Measurements from ENCODE around the gene LRRK2.

Gene LRRK2

GRCh38 chr12:40183715-40184114, 41.1 kb upstream of the LRRK2 start:
- Histone ChIP-seq H3K36me3 (ENCODE audit: control insufficient read depth, insufficient read depth, low read length) (no peaks in the 10 kb centered on the region), H3K27me3 (replicated peaks; ENCODE audit: control insufficient read depth, insufficient read depth, low read length) (no peaks in the 10 kb centered on the region), H3K4me3 (replicated peaks; ENCODE audit: low read depth, low read length) (no peak overlapping the region)
- TF ChIP-seq, protein P1, sequence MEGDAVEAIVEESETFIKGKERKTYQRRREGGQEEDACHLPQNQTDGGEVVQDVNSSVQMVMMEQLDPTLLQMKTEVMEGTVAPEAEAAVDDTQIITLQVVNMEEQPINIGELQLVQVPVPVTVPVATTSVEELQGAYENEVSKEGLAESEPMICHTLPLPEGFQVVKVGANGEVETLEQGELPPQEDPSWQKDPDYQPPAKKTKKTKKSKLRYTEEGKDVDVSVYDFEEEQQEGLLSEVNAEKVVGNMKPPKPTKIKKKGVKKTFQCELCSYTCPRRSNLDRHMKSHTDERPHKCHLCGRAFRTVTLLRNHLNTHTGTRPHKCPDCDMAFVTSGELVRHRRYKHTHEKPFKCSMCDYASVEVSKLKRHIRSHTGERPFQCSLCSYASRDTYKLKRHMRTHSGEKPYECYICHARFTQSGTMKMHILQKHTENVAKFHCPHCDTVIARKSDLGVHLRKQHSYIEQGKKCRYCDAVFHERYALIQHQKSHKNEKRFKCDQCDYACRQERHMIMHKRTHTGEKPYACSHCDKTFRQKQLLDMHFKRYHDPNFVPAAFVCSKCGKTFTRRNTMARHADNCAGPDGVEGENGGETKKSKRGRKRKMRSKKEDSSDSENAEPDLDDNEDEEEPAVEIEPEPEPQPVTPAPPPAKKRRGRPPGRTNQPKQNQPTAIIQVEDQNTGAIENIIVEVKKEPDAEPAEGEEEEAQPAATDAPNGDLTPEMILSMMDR (IDR thresholded peaks at IDR 0.05; ENCODE audit: insufficient read depth, low read length, poor library complexity, severe bottlenecking) = no peak
- no peak for DNase-seq (ENCODE audit: extremely low read depth, insufficient read length)

DNA sequence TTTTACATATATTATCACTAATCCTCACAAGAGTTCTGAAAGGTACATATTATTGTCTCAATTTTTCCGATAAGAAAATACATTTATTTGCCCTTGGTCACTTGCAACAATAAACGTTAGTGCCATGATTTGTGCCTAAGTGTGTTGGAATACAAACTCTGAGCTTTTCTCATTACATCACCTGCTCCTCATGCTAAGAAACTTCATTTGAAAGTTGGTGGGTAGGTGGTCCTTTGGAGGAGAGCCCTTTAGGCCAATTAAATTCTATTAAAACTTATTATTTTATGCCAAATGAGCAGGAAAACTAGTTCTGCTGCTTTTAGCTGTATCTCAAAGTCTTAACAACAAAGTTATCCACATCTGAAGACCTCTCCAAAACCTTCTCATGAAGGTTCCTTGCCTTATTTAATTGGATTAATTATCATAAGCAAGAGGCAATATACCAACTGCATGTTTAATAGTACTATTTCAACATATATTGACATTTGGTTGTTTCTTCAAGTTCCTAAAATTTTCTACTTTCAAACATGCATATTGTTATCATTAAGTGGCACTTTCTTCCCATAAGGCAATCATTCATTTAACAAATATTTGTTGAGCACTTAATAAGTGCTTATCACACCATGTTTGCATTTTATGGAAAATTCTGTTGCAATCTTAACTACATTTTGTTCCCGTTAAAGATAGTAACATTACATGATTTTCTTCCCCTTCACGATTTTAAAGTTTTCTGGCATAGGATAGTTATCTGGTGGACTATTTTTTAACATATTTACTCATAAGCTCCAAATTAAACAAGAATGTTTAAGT, 40.1 kb upstream of the LRRK2 start:
- TF ChIP-seq, protein P1 (IDR thresholded peaks at IDR 0.05; ENCODE audit: insufficient read depth, low read length, poor library complexity, severe bottlenecking) = no peak
- H3K27me3 ChIP-seq (replicated peaks; ENCODE audit: control insufficient read depth, insufficient read depth, low read length) = no peaks in the 10 kb centered on the region
- no peaks in the 10 kb centered on the region for H3K36me3 ChIP-seq (ENCODE audit: control insufficient read depth, insufficient read depth, low read length)
- DNase-seq (ENCODE audit: extremely low read depth, insufficient read length) = no peak
- no peak overlapping the region for H3K4me3 ChIP-seq (replicated peaks; ENCODE audit: low read depth, low read length)

DNA sequence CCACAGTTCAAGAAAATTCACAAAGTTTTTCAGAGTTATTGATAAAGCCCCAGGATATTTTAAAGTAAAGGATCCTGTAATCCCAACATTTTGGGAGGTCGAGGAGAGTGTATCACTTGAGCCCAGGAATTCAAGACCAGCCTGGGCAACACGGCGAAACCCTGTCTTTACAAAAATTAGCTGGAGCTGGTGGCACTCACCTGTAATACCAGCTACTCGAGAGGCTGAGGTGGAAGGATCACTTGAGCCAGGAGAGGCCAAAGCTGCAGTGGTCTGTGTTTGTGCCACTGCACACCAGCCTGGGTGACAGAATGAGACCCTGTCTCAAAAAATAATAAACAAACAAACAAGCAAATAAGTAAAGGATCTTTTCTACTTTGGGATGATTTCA, 39.5 kb upstream of the LRRK2 start:
- no peaks in the 10 kb centered on the region for H3K36me3 ChIP-seq (ENCODE audit: control insufficient read depth, insufficient read depth, low read length)
- DNase-seq (ENCODE audit: extremely low read depth, insufficient read length) = no peak
- no peak overlapping the region for H3K4me3 ChIP-seq (replicated peaks; ENCODE audit: low read depth, low read length)
- no peaks in the 10 kb centered on the region for H3K27me3 ChIP-seq (replicated peaks; ENCODE audit: control insufficient read depth, insufficient read depth, low read length)
- TF ChIP-seq, protein P1 (IDR thresholded peaks at IDR 0.05; ENCODE audit: insufficient read depth, low read length, poor library complexity, severe bottlenecking) = no peak

- no peaks in the 10 kb centered on the region for H3K36me3 ChIP-seq (ENCODE audit: control insufficient read depth, insufficient read depth, low read length)
- DNase-seq (ENCODE audit: extremely low read depth, insufficient read length) = no peak
- TF ChIP-seq, protein P1 (IDR thresholded peaks at IDR 0.05; ENCODE audit: insufficient read depth, low read length, poor library complexity, severe bottlenecking) = no peak
- H3K27me3 ChIP-seq (replicated peaks; ENCODE audit: control insufficient read depth, insufficient read depth, low read length) = no peaks in the 10 kb centered on the region
- no peak overlapping the region for H3K4me3 ChIP-seq (replicated peaks; ENCODE audit: low read depth, low read length)
Observed at GRCh38 chr12:40188558-40189320, 36.1 kb upstream of the LRRK2 start.

DNA sequence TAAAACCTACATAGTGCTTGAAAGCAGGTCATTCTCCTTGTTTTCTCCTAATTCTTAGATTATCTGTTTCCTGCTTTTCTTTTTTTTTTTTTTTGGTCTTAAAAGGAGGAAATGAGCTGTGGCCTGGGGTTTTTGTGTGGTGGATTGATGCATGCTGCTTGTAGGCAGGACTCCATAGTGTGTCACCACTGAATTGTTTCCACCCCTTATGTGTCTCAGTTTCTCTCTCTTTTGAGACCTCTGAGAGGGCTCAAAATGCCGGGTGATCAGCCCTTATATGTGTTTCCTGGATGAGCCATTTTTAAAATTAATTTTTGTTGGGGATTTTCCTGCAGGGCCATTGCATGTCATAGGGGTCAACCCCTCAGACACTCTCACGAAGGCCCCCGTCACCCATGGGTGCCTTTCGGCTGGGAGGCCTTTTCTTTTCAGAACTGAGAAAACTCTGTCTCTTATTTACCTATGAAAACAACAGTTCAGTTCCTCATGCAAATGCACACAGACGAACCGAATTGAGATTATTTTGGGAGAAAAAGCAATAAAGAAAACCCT, 32.0 kb upstream of the LRRK2 start:
- H3K4me3 ChIP-seq (replicated peaks; ENCODE audit: low read depth, low read length) = no peak overlapping the region
- no peaks in the 10 kb centered on the region for H3K36me3 ChIP-seq (ENCODE audit: control insufficient read depth, insufficient read depth, low read length)
- no peaks in the 10 kb centered on the region for H3K27me3 ChIP-seq (replicated peaks; ENCODE audit: control insufficient read depth, insufficient read depth, low read length)
- DNase-seq (ENCODE audit: extremely low read depth, insufficient read length) = peak; percentile 50
- TF ChIP-seq, protein P1 (IDR thresholded peaks at IDR 0.05; ENCODE audit: insufficient read depth, low read length, poor library complexity, severe bottlenecking) = no peak
